GM11168 (cell line): ENCODE results near the gene TTC12.

Source experiments
- in situ Hi-C: fragments of 300-500 bp; cut with MboI; formaldehyde crosslinking; loops from one replicate; pipeline ENCODE4 v1.12.0; 2022; ENCODE audit warnings: low sequenced_read_pairs; ENCODE audit not compliant: unreplicated experiment

Gene TTC12

DNA sequence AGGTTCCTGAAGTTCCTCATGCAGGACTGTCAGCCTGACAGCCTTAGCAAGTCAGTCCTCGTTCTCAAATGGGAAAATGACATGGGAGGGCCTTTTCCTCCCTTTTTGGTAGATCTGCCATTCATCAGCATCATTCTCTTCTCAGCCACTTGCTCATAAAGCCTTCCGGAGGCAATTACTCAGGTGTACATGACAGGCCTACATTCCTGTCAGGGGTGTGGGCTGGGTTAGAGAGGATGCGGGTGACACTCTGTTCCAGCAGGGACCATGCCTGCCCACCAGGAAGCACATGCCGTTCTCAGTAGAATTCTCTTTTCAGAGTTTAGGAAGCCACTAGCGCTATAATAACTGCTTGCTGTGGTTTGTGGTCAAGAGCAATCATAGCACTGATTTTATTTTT, 49.0 kb downstream of the TTC12 start:
- in situ Hi-C loops: no loop called here

DNA sequence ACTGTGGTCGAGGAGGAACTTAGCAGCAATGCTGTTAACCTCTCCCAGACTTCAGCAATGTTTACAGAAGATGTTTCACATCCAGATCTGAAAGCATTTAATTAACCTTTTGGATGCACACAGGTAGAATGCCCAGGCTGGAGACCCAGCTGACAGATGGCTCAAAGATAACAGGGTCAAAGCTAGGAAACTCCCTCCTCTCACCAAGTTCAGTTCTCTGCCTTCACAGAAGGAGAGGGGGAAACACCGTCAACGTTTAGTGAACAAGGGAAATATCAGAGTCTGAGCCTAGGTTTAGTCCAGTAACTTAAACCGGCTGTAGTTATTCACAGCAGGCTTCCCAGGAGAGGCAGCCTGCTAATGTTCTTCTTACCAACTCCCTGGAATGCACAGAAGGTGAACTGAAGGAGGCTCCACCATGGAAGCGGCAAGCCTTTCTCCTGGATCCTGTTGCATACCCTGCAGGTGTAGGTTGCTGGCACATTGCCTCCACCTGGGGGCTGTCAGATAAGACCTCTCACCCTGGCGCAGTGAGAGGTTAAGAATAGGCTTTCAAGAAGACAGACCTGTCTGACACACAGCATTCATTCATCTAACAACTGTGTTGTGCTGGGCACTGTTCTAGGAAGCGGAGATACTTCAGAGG, 49.7 kb downstream of the TTC12 start:
- in situ Hi-C loops: no loop called here

DNA sequence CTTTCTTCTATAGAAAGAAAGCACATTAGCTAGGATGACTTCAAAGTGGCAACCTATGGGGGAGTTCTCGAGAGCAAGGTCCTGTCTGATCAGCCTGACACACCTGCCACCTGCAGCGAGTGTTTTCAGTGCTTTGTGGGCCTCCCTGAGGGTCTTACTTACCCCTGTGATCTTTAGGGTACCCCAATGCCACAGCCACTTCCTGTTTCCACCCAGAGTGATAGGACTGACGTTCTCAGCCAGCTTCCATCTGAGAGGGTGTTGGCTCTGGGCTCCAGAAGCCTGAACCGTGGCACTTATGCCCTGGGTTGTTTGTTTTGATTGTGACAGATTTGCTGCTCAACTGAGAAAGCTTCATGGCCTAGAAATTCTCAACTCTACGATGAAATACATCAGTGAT, 51.5 kb downstream of the TTC12 start:
- in situ Hi-C loops: no loop called here

DNA sequence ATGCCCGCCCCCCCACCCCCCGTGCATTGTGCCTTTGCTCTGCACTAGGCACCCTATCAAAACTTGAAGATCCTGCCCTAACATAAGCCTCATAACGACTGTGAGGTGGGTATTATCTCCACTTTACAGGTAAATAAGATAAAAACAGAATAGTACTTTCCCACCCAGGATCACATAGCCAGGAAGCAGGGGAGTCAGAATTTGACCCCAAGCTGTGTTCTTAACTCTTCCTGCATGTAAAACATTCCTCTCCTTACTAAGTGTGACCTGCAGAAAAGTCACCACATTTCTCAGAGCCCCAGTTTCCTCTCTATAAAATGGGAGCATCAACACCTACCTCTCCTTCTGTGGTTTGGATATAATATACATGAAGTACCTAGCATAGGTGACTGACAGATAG, 55.0 kb downstream of the TTC12 start:
- in situ Hi-C loops: no loop called here

DNA sequence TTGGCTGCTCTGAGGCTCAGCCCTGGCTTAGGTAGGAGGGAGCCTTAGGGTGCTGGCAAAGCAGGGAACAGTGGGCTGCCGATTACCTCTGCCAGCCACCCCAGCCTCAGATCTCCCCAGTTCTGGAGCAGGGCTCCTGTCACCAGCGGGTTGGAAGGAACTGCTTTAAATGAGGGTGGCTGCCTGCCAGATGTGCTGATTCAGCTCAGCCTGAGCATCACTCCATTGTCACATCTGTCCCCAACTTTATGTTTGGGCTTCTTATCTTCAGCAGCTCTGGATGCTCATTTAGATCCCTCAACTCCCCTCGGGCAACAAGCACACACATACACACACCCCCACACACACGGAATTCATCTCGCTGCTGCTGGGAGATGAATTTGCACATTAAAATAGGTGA, 56.3 kb downstream of the TTC12 start:
- in situ Hi-C loops: no loop called here

DNA sequence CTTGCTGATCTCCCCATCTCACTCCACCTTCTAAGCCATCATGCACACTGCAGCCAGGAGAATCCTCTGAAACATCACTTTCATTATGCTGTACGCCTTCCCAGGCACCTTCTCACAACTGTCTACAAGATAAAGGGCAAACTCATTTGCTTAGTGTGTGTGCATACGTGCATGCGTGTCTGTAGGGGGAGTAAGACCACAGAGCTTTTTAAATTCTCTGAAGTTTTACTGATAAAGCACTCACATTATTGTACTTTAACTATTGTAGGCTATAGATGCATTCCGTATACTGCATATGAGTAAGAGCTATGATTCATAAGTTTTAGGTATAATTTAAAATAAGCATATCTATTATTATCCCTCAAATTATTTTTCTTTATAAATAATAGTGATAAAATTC, 57.9 kb downstream of the TTC12 start:
- in situ Hi-C loops: no loop called here

DNA sequence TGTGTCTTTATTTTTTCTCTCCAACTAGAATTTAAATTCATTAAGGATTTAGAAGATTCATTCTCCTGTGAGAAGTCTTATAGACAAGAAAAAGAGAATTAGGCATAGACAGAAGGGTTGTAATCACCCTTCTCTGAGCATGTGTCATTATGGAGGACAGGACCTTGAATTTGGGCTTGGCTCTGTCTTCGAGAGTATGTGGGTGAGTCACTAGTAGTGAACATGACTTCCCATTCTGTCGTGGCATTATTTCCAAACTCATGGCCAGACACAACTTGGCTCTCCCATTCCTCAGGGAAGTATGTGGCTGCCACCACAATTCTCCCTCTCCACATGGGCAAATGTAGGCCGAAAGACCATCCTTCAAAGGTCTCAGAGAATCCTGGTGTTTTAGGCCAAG, 58.9 kb downstream of the TTC12 start:
- in situ Hi-C loops: no loop called here

DNA sequence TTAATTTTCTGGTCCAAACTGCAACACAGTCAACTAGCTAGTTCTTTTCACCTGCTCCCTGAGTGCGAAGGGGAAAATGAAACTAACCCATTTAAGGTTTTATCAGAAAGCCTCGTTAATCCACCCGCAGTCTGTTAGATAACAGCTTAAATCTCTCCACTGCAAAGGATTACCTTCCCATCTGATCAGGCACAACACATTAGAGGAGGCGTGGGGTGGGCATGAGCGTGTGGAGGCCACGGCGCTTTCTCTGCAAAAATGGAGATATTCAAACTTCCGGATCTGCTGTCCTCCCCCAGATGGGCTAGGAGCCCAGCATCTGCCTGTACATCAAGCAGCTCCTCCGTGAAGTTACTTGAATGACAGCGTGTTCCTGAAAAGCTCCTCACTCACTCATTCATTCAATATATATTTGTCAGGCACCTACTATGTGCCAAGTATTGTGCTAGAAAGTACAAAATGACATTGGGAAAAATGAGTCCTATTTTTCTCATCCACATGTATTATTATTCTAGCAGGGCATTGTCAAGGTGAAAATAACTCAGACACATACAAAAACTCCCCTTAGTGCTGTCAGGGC, 59.7 kb downstream of the TTC12 start:
- in situ Hi-C loops: no loop called here

DNA sequence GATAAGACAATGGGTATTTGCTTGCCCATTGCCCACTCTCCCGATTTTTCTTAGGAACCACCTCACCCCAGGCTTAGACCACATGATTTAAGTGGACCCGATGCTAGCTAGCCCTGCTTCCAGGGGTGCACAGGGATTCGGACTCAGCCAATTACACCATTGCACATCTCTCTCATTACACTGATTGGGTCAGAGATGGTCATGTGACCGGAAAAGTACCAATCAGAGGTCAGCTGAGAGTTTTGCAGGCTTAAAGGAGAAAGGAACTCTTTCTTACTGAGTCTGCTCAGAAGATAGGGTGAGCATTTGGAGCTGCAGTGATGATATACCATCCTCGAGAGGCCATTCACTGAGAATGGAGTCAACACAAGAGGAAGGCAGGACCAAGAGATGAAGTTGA, 61.0 kb downstream of the TTC12 start:
- in situ Hi-C loops: no loop called here

DNA sequence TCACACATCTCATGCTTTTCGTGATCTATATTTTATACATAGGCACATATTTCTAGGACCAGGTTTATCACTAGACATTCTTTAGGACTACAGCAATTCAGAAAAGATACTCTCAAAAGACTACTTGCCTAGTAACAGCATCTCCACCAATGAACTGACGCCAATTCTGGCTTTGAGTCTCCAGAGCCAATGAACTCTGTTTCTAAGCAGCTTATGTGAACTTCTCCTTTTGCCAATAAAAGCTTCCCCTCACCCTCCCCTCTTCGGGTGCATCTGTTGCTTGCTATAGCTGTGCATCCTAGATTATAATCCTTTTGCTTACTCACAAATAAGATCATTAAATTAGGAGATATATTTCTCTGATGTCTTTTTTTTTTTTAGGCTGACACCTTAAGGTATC, 61.8 kb downstream of the TTC12 start:
- in situ Hi-C loops: no loop called here

DNA sequence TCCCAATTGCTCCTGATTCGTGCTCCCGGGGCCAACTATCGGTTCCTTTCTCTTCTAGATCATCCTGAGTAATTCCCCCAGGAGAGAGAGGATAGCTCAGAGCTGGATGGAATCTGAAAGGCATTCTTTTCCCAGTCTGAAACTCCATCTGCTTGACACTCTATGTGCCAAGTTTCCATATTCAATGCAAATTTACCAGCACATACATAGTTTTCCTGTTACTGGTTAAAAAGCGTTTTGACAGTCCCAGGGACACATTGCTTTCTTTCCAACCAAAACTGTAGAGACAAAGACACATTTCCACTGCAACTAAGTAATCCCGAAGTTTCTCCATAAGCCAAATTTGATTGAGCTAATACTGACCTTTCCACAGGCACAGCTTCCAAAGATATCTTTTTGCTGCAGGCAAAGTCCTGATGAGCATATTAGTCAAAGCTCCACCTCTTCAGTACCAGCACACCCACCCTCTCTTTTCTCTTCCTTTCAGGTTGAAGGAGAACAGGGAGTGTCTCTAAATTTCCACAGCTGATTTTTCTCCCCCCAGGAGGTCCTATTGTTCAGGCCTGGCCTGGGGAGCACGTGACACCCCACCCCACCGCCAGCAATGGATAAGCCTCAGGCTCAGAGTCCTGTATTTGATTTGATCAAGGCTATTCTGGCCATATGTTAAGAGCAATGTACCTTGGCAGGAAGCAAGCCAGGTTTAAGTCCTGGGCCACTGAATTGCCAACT, 63.5 kb downstream of the TTC12 start:
- in situ Hi-C loops: no loop called here

DNA sequence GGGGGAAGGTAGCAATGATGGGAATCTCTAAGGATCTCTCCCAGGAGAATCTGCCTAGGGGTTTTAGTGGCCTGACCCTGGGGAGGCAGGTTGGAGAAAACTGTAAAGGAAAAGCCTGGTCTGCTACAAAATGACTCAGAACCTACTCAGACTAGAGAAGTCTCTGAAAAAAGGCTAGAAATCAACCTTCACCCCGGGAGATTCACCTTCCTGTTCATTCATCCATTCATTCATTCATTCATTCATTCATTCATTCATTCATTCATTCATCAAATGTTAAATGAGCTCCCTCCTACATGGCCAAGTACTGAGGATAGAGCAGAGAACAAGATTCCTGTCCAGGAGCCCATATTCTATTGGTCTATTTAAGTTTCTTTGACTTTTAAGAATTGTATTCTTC, 64.3 kb downstream of the TTC12 start:
- in situ Hi-C loops: no loop called here

DNA sequence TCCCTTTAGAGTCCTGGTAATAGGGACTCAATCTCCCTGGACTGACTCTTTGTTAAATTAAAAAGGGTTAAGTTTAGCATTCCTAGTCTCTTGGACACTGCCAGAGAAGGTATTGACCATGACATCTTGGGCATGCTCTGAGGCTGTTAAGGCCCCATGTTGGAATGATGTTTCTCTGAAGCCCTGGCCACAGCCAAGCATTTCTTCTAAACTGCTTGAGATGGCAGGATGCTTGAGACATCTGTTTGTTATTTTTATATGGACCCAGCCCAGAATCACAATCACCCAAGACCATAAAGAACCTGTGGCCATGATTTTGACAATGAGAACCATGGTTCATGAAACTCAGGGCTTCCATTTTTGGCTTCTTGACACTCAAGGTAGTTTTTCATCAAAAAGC, 67.7 kb downstream of the TTC12 start:
- in situ Hi-C loops: no loop called here

DNA sequence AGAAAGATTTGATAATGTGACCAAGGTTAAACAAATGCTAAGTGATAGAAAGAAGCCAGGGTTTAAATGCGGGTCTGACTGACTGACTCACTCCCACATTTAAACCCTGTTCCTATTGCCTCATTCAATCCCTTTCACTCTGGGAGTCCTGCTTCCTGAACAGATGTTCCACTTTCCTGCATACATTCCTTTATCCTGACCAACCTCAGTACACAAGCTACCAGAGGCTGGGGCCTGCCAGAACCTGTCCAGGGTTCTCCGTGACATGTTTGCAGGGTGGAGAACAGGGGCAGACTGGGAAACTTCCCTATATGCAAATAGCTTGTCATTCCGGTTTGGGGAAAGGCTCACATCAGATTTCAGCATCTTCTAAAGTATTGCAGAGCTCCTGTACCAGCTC, 70.2 kb downstream of the TTC12 start:
- in situ Hi-C loops: no loop called here

DNA sequence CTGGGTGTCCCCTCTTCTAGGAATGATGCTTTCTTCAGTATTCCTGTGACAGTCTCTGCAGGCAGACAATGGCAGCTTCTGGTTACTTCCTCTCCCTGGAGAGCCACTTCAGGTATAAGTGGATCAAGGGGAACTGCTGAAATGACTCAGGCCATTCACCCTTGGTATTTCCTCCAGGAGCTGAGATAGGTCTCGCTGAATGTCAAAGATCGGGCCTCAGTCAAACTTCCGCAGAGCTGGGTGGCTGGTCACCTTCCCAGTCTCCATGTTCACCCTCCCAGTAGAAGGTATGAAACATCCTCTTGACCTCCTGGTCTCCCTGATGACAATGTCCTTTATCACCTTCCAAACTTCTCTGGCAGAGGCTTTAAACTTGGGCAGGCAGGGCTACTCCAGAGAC, 71.4 kb downstream of the TTC12 start:
- in situ Hi-C loops: no loop called here

DNA sequence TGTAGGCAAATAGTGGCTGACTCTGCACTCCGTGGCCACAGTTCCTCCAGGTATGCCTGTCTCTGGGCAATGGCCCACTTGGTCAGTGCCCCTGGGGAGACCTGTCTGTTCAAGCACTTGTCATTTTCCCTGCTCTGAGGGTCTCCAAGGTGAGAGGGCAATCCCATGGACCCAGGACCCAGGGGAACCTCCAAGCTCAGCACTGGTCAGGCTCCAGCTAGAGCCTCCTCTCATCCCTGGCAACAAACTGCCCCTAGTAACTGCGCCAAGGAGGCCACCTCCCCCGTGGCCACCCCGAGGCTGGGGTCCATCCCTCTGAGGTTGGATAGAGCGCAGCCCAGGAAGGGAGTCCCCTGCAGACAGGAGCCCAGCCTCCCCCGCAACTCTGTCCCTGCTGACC, 72.5 kb downstream of the TTC12 start:
- in situ Hi-C loops: no loop called here

DNA sequence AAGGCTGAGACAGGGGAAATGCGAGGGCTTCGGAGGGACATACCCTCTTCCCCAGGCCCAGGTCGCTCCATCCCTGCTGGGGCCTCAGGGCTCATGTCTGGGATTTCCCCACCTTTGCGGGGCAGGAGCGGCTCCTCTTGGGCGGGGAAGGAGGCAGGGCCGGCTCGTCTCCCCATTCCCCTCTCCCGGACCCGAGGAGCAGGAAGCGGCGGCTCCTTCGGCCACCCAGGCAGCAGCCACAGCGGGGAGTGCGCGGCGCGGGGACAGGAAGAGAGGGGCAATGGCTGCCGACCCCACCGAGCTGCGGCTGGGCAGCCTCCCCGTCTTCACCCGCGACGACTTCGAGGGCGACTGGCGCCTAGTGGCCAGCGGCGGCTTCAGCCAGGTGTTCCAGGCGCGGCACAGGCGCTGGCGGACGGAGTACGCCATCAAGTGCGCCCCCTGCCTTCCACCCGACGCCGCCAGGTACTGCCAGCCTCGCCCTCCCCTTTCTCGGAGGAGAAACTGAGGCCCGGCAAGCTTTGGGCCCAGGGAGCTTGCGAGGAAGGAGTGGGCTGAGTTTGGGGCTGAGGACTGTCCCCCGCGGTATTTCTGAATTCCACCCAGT, 73.3 kb downstream of the TTC12 start, which contains the start of gene ANKK1:
Gene ANKK1 (plus strand): TSS at position 175 of the 607 bp plus-strand sequence. CDS start 106 bp downstream, at position 281.
- in situ Hi-C loops: no loop called here

DNA sequence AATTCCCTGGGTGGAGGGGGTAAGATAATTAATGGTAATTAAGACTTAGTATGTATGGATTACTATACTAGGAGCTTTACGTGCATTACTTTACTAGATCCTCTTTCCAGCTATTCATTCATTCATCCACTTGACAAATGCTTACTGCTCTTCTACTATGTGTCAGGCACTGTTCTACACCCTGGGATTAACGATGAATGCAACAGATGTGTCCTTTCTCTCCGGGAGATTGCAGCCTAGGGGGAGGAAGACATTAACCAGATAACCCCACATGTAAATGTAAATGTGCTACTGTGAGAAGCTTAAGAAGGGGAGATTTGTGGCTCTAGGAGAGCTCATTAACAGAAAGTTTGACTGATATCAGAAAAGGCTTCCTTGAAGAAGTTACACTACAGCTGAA, 74.9 kb downstream of the TTC12 start:
- in situ Hi-C loops: no loop called here

DNA sequence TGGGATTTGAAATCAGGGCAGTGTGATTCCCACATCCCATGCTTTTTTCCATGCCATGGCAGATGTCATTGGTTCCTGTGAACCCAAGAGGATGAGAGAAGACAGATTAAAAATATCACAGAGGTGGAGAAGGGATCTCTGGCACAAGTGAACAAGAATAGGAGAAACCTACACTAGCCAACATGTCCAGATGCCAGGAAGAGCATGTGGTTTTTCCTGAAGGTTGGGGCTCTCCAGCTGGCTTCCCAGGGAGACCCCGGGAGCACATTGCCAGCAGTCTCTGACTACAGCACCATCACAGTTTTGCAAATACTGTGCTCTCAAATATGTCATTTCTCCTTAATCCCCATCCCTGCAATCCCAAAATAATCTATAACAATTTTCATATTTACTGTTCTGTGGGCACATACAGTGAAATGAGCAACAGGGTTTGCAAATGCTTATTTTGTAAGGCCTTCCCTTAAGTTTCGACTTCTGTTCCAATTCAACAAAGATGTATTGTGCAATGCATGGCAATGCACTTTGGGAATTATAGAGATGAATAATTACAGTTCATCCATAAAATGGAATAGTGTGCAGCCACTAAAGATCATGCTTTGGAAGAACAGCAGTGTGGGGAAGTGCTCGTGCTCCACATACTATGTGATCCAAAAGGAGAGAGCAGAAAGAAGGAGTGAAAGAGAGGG, 78.0 kb downstream of the TTC12 start:
- in situ Hi-C loops: no loop called here

DNA sequence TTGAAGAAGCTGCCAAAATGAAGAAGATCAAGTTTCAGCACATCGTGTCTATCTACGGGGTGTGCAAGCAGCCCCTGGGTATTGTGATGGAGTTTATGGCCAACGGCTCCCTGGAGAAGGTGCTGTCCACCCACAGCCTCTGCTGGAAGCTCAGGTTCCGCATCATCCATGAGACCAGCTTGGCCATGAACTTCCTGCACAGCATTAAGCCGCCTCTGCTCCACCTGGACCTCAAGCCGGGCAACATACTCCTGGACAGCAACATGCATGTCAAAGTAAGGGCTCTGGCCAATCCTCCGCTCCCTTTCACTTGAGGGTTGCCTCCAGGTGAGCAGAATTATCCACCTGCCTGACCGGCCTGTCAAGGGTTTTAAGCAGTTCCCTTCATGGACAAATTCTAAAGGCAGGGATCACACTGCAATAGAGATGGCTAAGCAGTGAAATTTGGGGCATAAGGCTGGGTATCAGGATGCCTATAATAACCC, 79.2 kb downstream of the TTC12 start:
- in situ Hi-C loops: no loop called here

DNA sequence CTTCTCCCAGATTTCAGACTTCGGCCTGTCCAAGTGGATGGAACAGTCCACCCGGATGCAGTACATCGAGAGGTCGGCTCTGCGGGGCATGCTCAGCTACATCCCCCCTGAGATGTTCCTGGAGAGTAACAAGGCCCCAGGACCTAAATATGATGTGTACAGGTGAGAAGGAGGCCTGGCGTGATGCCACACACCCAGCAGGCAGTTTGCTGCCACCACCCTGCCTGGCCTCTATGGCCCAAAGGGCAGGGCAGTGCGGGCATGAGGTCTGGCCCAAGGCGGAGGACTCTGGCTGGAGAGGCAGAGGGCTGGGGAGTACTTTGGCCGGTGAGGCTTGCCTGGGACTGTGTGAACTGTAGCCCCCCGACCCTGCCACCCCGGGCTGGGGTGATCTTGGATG, 80.5 kb downstream of the TTC12 start:
- in situ Hi-C loops: no loop called here
